Pancreas (tissue), 10 donors: ENCODE results near the gene JKAMP. TPM values are rescaled to one million over a fixed set of nuclear protein-coding genes. Genes with fewer than 3 reads are reported as not detected.

Source experiments
- ATAC-seq, 4 donors: fragments of 200-7000 bp; cut with Tn5 transposase; one replicate each; pipeline versions ENCODE4 v1.8.0 to v1.9.1; 2020; ENCODE audit warnings: mild to moderate bottlenecking in 4 of 4, moderate library complexity in 4 of 4
- DNase-seq, 6 donors: peaks; one replicate each; pipeline ENCODE4 v3.0.0-alpha.2; 2020
- FAIRE-seq: peaks from 2 replicates; lab custom pipeline; 2012; peaks lifted over from hg19 to GRCh38; lab: Jason Lieb, UNC
- H3K27ac ChIP-seq, 4 donors: fragments of 200-600 bp; sonication (generic); 1 replicate in 3 of 4; 2 replicates in 1 of 4; pipeline versions ENCODE4 v1.5.0 to v1.8.0; 2020
- H3K27me3 ChIP-seq, 4 donors: fragments of 200-600 bp; one replicate each; pipeline ENCODE4 v1.8.0; 2021
- H3K36me3 ChIP-seq, 3 donors: fragments of 200-600 bp; sonication (generic) in 1 of 3; one replicate each; pipeline versions ENCODE4 v1.5.0 to v1.8.0; 2020 to 2021
- H3K4me1 ChIP-seq, 3 donors: fragments of 200-600 bp; one replicate each; pipeline ENCODE4 v1.8.0; 2021
- H3K4me3 ChIP-seq, 4 donors: fragments of 200-600 bp; sonication (generic) in 2 of 4; one replicate each; pipeline versions ENCODE4 v1.5.0 to v1.8.0; 2020 to 2021
- H3K9me3 ChIP-seq, 4 donors: fragments of 200-600 bp; one replicate each; pipeline ENCODE4 v1.8.0; 2021
- WGBS, 2 donors: extraction: QIAGEN DNeasy Blood & Tissue Kit; methylation state at CpG; one replicate each; pipeline ENCODE4 v1.1.7; 2013; 5-methylcytosine and 5-hydroxymethylcytosine counted together
- intact Hi-C, 3 donors: fragments of 100-400 bp; cut with DNase I; formaldehyde crosslinking; loops; one replicate each; pipeline versions ENCODE4 v1.11.1 to v1.14.2; 2022
- polyA plus RNA-seq, 2 donors: library from polyadenylated mRNA; stranded (reverse); fragments of 200-250 nt; gene quantifications; one replicate each; pipeline ENCODE4 v1.2.3, GENCODE V29; 2013
- total RNA-seq, 6 donors: library from RNA; stranded (reverse); fragmentation: NEBNext Ultra II Directional in 4 of 6; extraction: Animal tissue kit (Norgen Biotek cat#: 25700) in 4 of 6; gene quantifications; one replicate each; pipeline versions ENCODE4 v1.2.1 to v1.2.4, GENCODE V29; 2021 to 2023
- TF ChIP-seq, protein P1 (sequence below), 4 donors: fragments of 200-600 bp; sonication (generic) in 3 of 4; IDR thresholded peaks; one replicate each; pipeline versions ENCODE4 v1.5.0 to v1.8.0; 2021; ENCODE audit warnings: antibody characterized with exemption in 4 of 4
- donor health status: healthy with polysubstance abuse.
- donor health status: DM: no; HTN: no; CAD: no; lungs with moderate emphysema.
- donor health status: DM: no; HTN: no; CAD: no.
- donor health status: control.
- donor health status: control.
- donor health status: Bipolar disorder and iron deficiency.
- donor health status: DM: yes; HTN: yes; CAD: no.
- donor health status: DM: no; HTN: no; CAD: no.
- donor health status: DM: no; HTN: no; CAD: no.
- donor health status: DM: yes; HTN: yes; CAD: no.

Gene JKAMP
- total and polyA plus RNA-seq, 8 donors, result 7.7 to 32.1 (median 13.9) TPM

DNA sequence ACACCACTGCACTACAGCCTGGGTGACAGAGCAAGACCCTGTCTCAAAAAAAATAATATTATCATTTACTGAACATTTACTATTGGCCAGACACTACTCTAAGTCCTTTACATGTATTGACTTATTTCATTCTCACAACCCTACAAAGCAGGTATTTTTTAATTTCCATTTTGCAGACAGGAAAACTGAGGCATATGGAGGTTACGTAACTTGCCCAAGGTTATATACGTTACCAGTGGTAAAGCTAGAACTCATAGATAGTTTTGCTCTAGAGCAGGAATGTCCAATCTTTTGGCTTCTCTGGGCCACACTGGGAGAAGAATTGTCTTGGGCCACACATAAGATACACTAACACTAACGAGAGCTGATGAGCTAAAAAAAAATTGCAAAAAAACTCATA lies 5.8 kb upstream of the JKAMP start:
- TF ChIP-seq, protein P1, sequence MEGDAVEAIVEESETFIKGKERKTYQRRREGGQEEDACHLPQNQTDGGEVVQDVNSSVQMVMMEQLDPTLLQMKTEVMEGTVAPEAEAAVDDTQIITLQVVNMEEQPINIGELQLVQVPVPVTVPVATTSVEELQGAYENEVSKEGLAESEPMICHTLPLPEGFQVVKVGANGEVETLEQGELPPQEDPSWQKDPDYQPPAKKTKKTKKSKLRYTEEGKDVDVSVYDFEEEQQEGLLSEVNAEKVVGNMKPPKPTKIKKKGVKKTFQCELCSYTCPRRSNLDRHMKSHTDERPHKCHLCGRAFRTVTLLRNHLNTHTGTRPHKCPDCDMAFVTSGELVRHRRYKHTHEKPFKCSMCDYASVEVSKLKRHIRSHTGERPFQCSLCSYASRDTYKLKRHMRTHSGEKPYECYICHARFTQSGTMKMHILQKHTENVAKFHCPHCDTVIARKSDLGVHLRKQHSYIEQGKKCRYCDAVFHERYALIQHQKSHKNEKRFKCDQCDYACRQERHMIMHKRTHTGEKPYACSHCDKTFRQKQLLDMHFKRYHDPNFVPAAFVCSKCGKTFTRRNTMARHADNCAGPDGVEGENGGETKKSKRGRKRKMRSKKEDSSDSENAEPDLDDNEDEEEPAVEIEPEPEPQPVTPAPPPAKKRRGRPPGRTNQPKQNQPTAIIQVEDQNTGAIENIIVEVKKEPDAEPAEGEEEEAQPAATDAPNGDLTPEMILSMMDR (IDR thresholded peaks at IDR 0.05), result no peak
- WGBS, 2 donors, result 93 to 94% methylated on average over 3 of the region's 3 CpGs
- no peaks in the 10 kb centered on the region for H3K27me3 ChIP-seq
- no peak overlapping the region for H3K4me3 ChIP-seq
- ATAC-seq (no peak), FAIRE-seq (no peak), DNase-seq (no peak)
- intact Hi-C loops, result no loop called here
- H3K27ac ChIP-seq, result no peak overlapping the region
- peaks cover 0 to 10% (median 10%) of the 10 kb centered on the region in 3 donors for H3K36me3 ChIP-seq
- no peaks in the 10 kb centered on the region for H3K9me3 ChIP-seq
- peaks cover 11 to 20% (median 17%) of the 10 kb centered on the region in 3 donors for H3K4me1 ChIP-seq

DNA sequence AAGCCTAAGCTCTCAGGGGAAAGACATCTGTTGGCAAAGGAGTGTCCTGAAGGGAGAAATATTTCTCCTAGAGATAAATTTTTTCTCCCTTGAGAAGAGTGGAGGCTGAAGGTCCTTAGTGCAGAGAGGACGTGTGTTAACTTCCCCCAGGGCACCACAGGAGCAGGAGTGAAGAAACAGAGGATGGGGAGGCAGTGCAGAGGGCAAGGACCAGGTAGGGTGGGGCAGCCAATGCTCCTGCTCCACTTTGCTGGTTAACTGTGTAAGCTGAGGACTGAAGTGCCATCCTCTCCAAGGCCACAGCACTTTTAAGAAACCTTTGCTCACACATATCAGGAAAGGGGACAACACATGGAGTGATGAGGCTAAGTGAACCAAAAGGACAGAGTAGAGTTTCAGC lies 4.2 kb upstream of the JKAMP start:
- WGBS, 2 donors, result 33 to 37% methylated on average over 1 of the region's 1 CpG
- TF ChIP-seq, protein P1 (IDR thresholded peaks at IDR 0.05), result no peak
- Histone ChIP-seq H3K4me1 (peaks cover 11 to 21% (median 17%) of the 10 kb centered on the region in 3 donors), H3K9me3 (no peaks in the 10 kb centered on the region), H3K4me3 (no peak overlapping the region), H3K36me3 (no peaks in the 10 kb centered on the region), H3K27ac (no peak overlapping the region), H3K27me3 (no peaks in the 10 kb centered on the region)
- intact Hi-C loops, result no loop called here
- ATAC-seq, result no peak
- no peak for DNase-seq
- FAIRE-seq, result no peak

DNA sequence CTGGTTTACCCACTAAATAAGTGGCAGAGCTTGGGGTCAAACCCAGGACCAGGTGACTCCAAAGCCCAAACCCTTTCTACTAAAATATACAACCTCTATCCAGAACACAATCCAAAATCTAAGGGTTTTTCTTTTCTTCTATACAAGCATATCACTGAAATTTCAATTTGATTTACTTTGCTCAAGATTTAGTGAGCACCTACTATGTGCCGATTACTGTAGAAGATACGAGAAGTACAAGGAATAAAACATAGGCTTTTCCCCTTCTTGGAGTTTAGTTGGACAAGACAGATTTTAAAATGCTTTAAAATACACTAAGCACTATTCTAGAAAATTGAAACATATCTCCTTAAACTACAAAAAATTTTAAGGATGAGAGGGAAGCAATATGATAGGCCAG lies 2.9 kb upstream of the JKAMP start:
- TF ChIP-seq, protein P1 (IDR thresholded peaks at IDR 0.05), result no peak
- H3K4me1 ChIP-seq, result peaks cover 18 to 34% (median 23%) of the 10 kb centered on the region in 3 donors

DNA sequence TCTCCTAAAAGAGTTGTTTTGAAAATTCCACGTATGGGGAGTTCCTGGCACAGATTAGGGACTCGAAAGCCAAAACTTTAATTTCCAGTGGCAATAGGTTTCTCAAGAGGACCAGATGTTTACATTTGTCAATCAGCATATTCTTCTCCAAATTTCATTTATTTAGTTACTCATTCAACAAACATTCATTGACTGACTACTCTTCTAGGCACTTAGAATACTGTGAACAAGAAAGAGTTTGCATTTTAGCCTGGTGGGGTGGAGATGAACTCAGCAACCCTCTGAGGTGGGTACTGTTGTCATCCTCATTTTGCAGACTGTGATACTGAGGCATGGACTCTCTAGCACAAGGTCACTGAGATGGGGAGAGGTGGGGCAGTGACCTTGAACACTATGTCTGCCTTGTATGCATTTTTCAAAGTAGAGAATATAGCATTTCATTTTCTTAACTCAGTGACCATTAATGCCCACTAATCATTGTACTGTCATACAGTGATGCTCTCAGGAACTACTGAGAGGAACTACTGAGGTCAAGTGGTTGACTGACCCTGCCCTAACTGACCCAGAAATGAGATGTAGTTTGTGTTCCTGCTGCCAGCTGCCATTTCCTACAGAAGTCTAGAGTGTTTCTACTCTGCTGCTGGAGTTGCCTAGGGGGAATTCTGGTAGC lies 2.3 kb upstream of the JKAMP start:
- Histone ChIP-seq H3K4me3 (peak overlapping the region in 1 of 4 donors; percentile 74), H3K36me3 (no peaks in the 10 kb centered on the region), H3K9me3 (no peaks in the 10 kb centered on the region), H3K27me3 (no peaks in the 10 kb centered on the region), H3K4me1 (peaks cover 18 to 36% (median 29%) of the 10 kb centered on the region in 3 donors), H3K27ac (peak overlapping the region in 2 of 4 donors; percentile 24 to 29)
- ATAC-seq (no peak), DNase-seq (no peak), FAIRE-seq (no peak)
- WGBS, 2 donors, result 19 to 22% methylated on average over 2 of the region's 2 CpGs
- TF ChIP-seq, protein P1 (IDR thresholded peaks at IDR 0.05), result no peak
- intact Hi-C loops, result no loop called here

More for the DNA sequence above, 2.9 kb upstream of the JKAMP start:
- H3K36me3 ChIP-seq, result no peaks in the 10 kb centered on the region
- H3K9me3 ChIP-seq, result no peaks in the 10 kb centered on the region
- H3K27me3 ChIP-seq, result no peaks in the 10 kb centered on the region
- H3K27ac ChIP-seq, result no peak overlapping the region
- DNase-seq (no peak), ATAC-seq (no peak), FAIRE-seq (no peak)
- 92 to 93% methylated on average over 2 of the region's 2 CpGs for WGBS, 2 donors
- intact Hi-C loops, result no loop called here
- no peak overlapping the region for H3K4me3 ChIP-seq
